ENCODE measurements around the gene GKN1.

Gene GKN1

DNA sequence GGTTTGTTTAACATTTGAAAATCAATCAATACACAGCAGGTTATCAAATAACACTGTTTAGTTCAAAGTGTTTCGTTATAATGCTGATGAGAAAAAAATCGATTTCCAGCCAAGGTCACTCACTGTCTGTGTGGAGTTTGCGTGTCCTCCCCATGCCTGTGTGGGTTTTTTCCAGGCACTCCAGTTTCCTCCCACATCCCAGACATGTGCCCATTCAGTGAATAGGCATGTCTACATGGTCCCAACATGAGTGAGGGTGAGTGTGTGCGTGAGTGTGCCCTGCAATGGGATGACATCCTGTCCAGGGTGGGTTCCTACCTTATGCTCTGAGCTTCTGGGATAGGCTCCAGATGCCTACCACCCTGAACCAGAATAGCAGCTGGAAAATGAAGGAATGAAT is 13.1 kb upstream of the GKN1 start:
- DNase-seq: no peak

DNA sequence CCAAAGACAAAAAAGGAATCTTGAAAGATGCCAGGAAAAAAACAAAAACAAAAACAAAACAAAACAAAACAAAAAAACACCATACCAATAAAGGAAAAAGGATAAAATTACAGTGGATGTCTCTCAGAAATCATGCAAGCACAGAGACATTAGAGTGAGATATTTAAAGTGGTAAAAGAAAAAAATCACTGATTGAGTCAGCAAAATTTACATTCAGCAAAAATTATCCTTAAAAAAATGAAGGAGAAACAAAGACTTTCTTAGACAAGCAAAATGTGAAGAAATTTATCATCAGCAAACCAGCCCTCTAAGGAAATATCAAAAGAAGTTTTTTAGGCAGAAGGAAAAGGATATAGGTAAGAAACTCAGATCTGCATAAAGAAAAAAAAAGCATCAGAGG is 10.2 kb upstream of the GKN1 start:
- no peak for DNase-seq

DNA sequence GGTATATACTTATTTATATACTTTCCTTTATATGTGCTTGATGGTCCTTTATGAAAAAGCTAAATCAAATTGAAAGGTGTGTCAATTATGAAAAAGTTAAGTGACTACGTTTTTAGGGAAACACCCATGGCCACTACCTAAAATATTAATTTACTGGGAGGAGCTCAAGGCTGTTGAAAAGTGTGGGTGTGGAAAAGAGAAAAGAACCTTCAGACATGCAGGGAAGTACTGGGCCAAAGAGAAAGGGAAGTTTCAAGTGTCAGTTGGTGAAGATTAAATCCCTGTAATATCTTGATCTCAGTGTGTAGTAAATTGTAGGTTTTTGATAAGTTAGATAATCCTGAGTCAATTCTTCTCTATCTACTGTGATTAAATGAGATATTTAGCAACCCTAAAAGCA is 6.2 kb upstream of the GKN1 start:
- no peak for DNase-seq

DNA sequence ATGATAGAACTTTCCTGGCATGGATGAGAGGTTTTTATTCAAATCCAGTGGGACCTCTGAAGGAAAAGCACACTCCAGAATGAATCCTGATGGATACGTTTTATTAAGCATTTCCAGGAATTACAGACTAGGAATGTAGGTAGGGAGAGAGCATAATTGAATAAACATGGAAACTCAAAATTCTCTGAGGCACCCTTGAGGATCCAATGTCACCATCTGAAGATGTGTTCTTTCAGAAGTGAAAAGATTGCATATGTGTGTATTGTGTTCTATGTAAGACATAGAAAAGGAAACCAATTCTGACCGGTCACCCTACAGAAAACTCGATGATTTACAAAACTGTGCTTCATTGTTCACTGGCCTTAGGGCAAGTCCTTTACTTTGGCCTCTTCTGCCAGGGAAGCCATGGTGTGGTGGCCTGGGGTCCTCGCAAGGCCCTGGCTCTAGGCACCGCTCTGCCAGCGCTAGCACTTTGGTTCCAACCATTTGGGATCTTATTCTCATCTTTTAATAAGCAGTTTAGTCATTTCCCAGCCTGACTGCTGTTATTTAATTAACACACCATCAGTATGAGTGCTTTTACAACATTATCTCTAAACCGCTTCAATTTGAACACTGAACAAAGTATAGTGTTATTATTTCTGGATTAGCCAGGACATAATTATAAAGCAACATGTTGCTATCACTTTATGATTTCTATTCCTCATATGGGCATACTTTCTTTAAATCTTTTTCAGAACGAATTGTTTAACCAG is 4.5 kb upstream of the GKN1 start:
- DNase-seq: no peak

DNA sequence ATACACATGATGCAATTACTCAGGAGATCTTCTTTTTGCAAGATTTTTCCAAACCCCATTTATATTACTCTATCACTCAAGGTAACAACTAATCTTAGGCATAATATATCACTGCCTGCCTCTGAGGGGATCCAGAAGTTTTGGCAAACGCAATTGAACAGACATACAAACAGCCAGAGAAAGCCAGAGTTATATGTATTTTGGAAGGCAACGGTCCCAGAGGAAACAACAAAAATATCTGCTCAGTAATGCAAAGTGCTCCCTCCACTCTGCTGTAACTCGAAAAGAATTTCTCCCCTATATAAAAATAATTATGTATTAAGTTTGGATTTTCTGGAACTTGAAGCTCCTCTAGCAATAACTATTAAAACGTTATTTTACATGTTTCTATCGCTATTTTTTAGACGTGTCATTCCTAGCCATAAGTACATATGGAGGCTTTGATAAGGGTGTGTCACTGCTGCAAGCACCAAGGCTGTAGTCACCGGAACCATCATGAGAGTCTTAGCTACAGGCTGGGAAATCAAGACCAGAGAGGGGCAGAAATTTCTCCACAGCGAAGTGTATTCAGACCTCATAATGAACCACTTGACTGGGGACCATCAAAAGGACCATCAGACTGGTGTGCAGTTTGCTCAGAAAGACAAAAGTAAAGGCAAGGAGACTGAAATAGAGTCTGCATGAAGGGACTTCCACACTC is 3.7 kb upstream of the GKN1 start:
- DNase-seq: no peak

DNA sequence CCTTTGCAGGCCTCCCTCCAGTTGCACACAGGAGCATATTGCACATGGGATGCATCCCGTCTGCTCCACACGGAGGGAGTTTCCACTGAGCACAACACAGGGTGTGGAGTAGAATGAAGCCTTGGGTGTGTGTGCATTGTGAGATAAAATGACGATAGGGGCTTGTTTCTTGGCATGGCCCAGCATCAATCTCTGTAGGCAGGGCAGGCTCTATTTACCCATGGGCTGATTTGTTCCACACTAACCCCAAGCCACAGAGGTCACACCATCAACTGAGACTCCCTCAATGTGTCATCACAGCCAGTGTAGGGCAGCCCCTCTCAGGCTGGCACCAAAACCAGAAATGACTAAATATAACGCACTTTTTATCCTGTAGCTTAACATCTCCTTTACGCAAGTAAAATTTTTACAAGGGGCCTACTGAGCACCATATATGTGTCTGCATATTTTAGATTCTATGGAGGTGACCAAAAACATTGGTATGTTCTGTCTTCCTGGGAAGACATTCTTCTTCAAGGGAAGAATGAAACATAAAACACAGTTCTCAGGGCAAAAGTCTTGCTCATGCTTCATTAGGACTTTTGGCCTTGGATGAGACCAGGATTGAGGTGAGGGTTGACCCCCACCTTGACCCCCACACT is 2.7 kb upstream of the GKN1 start:
- no peak for DNase-seq

DNA sequence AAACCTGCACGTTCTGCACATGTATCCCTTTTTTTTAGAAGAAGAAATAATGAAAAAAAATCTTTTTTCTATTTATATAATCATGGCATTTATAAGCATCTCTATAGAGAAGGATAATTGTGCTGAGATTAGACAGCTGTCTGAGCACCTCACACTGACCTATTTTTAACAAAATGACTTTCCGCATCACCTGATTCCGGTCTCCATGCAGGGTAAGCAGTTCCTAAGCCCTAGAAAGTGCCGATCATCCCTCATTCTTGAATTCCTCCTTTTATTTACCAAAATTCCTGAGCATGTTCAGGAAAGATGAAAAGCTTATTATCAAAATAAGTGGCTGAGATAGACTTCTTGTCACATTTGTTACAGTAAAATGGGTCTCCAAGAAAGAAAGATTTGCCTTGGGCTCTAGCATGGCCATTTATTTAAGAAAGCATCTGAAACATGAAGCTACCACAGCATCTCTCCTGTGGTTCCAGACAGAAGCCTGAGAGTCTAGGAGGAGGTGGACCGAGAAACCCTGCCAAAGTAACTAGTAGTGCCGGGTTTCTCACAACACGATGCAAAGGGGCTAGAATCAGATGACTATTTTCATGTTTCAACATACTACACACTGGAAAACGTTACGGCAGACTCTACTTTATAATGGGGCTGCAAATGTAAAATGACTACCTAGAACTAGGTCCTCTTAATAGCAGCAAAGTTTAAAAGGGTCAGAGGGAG is 670 bp downstream of the GKN1 start:
- DNase-seq: no peak

DNA sequence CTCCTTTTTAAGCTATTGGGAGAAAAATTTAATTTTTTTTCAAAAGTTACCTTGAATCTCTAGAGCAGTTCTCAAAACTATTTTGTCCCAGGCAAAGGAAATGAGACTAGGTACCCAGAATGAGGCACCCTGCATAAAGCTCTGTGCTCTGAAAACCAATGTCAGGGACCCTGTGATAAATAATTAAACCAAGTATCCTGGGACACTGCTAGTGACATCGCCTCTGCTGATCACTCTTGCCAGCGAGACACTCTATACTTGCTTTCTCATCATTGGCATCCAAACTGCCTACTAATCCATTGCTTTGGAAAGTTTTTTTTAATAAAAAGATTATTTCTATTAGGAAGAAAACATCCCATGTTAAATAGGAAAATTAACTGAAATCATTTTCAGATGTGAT is 1.4 kb downstream of the GKN1 start:
- no peak for DNase-seq

DNA sequence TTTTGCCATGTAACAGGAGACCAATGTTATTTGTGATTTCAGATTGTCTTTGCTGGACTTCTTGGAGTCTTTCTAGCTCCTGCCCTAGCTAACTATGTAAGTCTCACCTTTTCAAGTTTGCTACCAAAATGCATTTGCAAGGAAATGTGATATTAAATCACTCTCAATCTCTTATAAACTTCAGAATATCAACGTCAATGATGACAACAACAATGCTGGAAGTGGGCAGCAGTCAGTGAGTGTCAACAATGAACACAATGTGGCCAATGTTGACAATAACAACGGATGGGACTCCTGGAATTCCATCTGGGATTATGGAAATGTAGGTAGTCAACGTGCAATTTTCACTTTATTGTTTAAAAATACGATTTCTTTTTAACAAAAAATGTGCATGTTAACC is 3.0 kb downstream of the GKN1 start:
- DNase-seq: no peak

DNA sequence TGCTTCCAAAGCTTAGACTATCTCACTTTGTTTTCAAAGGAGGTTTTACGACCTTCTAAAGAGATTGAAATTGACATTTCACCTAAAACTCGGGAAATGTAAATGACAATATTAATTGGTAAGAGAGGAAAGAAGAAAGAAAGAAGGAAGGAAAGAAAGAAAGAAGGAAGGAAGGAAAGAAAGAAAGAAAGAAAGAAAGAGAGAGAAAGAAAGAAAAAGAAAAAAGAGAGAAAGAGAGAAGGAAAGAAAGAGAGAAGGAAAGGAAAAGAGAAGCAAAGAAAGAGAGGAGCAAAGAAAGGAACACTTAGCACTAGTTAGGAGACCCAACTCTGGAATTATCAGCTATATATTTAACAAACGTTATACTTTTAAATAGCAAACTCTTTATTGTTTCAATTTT is 3.7 kb downstream of the GKN1 start:
- DNase-seq: no peak

DNA sequence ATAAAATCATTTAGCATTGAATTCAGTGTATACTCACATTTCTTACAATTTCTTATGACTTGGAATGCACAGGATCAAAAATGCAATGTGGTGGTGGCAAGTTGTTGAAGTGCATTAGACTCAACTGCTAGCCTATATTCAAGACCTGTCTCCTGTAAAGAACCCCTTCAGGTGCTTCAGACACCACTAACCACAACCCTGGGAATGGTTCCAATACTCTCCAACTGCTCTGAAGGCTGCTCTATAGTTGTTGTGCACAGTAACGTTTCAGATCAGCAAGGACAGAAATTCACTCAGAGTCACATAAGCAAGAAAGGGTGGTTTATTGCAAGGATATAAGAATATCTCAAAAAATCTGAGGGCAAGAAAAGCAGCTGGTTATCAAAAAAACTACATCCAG is 6.5 kb downstream of the GKN1 start:
- no peak for DNase-seq

DNA sequence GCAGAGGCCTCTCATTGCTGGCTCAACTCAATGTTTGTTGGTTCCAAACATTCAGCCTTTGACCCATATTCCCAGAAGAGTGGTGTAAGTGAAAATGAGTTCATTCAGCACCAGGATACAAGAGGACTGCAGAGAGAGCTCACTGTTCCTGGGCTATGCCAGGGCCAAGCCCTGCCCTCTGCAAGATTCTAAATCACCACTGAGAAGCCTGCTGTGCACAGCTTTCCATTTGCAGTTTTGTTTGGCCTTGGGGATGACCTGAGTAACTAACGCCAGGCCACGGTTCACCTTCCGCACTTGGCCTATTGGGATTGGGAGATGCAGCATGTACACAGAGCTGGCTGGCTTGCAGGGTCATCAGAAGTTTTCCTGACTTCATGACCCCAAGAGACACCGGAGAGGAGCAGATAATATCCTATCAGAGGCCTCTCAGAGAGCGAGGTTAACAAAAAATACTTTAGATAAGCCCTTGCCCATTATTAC is 12.6 kb downstream of the GKN1 start:
- no peak for DNase-seq

DNA sequence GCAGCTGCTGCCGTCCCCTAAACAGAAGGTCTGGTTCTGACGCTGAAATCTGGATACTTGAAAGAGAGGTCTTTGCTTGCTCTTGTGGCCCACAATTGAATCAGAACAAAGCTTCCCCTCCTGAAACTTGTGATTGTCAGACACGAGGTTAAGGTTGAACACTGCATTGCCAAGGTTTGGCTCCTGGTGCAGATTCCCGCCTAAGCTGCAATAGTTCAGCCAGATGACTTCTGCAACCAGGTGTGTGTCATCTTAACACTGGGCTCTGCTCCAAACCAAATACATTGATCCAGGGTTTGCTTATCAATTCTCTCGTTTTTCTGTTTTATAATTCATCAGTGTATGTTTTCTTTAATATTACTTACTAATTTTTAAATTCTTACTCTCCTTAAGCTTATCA is 14.6 kb downstream of the GKN1 start:
- no peak for DNase-seq

DNA sequence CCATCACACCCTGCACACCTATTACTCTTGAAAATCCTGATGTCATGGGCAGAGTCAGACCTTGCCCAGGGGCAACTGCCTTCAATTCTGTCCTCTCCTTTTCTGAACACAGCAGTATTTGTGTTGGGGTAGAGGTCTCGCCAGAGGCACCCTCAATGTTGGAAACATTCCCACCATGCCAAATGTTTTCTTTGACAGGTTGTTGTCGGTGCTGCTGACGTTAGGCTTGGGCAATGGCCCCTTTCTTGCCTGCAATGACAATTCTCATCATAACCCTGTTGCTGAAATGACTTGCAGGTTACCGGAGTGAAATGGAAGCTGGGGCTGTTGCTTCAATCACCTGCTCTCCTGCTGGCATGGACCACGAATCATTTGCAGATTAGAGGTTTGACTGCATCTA is 17.9 kb downstream of the GKN1 start:
- DNase-seq: no peak

DNA sequence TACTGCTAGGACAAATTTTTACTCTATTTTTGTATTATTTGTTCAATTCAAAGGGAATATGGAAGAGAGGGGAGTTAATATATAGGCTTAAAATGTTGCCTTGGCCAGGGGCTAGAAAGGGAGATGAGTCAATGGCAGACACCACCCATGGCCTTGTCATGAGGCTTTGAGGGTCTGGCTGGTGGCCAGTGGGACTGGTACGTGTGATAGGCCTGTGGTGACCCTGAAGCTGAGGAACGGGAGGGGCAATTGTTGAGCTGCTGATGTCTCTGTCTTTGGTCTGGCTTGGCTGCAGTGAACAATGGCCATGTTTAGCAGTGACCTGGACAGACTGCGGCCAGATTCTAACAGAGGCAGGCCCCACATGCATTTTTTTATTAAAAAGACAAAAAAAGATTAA is 18.5 kb downstream of the GKN1 start:
- no peak for DNase-seq

DNA sequence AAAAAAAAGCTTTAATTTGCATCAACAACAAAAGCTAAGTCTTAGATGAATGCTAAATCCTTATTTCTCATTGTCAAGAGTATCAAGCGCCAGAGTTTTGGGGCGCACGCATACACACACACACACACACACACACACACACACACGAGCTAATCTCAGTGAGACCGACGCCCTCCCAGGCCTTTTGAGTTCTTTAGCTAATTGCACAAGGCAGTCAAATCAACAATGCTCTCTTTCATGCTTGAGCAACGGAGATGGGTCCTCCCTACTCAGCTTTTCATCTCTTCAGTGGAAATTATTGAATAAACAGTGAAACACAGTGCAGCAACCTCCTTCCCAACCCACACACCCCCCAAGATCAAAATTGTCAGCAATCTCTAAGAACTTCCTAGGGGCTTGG is 19.2 kb downstream of the GKN1 start:
- no peak for DNase-seq

DNA sequence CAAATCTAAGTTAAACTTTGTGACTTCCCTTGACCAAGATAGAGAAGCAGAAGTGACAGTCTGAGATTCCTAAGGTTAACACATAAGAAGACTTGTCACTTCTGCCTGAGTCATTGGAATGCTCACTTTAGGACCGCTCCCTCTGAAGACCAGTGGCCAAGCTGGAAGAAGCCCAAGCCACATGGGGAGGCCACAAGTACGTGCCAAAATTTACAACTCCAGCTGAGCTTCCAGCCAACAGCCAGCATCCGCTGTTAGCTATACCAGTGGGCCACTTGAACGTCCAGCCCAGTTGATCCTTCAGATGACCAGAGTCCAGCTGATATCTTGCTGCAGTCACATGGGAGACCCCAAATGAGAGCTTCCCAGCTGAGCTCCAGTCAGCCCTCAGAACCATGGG is 20.4 kb downstream of the GKN1 start:
- DNase-seq: no peak

DNA sequence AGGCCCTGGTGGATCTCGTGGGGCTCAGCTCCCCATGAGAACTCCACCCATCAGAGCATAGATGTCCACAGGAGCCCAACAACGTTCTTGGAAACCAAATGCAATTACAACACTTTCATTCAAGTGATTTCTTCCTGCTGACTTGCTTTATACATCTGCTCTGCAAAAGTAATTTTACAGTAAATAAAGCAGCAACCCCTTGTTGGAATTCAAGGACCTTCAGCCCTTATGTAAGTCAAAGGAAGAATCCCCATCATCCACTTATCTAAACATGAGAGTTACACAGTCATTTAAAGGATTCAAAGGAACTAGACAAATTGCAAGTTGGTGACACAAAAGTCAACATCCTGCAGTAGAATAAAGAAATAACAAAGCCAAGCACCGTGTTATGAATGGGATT is 21.5 kb downstream of the GKN1 start:
- no peak for DNase-seq

DNA sequence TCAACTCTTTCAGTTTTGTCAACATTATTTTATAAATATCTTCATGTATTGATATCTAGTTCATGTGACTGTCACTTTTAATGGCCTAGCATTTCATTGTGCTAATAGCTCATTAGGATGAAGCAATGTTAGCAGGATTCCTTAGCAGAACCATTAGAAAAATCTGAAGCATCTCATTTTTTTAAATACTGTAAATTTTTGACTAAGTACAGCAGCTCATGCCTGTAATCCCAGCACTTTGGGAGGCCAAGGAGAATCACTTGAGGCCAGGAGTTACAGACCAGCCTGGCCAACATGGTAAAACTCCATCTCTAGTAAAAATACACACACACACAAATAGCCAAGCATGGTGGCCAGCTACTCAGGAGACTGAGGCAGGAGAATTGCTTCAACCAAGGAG is 23.0 kb downstream of the GKN1 start:
- no peak for DNase-seq

DNA sequence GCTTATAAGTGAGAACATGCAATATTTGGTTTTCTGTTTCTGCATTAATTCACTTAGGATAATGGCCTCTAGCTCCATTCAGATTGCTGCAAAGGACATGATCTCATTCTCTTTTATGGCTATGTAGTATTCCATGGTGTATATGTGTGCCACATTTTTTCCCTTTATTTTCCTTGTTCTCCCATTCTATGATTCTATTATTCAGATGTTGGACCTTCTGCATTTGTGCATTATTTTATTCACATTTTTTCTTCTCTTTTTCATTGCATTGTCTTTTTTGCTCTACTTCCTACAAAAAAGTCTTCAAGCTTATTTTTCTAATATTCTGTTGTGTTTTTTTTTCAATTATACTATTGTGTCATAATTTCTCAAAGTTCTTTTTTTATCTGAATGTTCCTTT is 27.4 kb downstream of the GKN1 start:
- DNase-seq: no peak

DNA sequence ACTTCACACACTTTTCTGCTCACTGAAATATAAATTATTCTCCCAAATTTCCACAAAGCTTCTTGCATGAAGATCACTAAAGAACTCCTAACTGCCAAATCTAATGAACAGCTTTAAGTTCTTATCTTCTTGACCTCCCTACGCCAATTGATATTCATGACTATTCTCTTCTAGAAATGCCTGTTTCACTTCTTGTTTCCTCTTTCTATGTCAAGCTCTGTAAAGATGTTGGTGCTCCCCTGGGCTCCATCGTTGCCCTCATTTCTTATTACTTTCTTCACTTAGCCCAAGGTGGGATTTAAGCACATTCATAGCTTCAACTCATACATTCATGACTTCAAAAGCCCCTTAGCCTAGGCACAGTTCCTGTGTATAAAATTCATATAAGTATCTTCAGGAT is 29.3 kb downstream of the GKN1 start:
- no peak for DNase-seq

DNA sequence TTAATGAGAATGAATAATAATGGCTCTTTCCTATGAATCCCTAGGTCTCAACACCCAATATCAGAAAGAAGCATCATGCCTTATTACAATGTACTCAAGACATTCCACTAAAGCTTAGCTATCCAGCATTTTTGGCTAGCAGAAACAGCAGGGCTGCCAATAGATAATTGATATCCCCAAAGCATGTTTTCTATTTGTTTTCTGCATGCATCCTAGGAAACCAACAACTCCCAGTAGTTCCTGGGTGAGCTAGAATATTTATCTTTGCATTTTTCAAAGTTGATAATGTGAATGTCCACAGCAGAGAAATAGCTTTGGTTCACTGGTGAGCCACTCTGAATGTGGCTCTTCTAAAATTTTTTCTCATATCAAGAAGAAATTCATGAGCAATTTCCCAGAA is 32.7 kb downstream of the GKN1 start:
- no peak for DNase-seq

DNA sequence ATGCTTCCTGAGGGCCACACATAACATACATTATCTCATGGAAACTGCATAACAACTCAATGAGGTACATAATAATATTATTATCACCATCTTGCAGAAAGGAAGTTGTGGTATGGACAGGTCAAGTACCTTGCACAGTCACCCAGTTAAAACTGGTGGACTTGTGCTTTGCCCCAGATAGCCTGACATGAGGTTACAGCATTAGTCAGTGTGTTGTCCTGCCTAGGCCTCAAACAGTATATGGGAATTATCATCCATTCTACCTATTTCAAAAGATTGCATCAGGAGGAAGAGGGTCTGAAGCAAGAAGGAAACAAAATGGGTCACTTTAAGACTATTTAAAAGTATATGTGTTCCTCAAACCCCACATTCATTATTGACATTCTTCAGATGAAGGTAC is 33.2 kb downstream of the GKN1 start:
- no peak for DNase-seq

Data from activated effector memory CD4-positive, alpha-beta T cell treated with anti-CD3 and anti-CD28 coated beads, Interleukin-2, amount 50 U/mL, for 16 hours (primary cell).